Astrocyte (in vitro differentiated cells and primary cell): ENCODE data around the gene JAZF1. TPM values are rescaled to one million over a fixed set of nuclear protein-coding genes. Genes with fewer than 3 reads are reported as not detected.
A peak's percentile ranks its signal among the peaks of the same experiment; 100 is the strongest.

Source experiments
- DNase-seq: peaks from one replicate; pipeline ENCODE4 v3.0.0-alpha.2; 2010; ENCODE audit warnings: low read depth
- FAIRE-seq: peaks from 2 replicates; lab custom pipeline; 2011; peaks lifted over from hg19 to GRCh38; lab: Jason Lieb, UNC
- H2AFZ ChIP-seq: 2 replicates; pipeline ENCODE4 v1.6.0; 2012; ENCODE audit warnings: low read depth, low read length, inconsistent platforms
- H3K27ac ChIP-seq: 2 replicates; pipeline ENCODE4 v1.5.1; 2011; ENCODE audit warnings: low read depth, low read length, inconsistent platforms
- H3K27me3 ChIP-seq: 2 replicates; pipeline ENCODE4 v1.6.0; 2011; ENCODE audit warnings: low read length, inconsistent platforms; ENCODE audit not compliant: insufficient read depth
- H3K36me3 ChIP-seq: 2 replicates; pipeline ENCODE4 v1.5.1; 2011; ENCODE audit warnings: low read length, inconsistent platforms; ENCODE audit not compliant: insufficient read depth
- H3K4me1 ChIP-seq: 2 replicates; pipeline ENCODE4 v1.5.1; 2011; ENCODE audit warnings: low read length, inconsistent platforms; ENCODE audit not compliant: insufficient read depth
- H3K4me2 ChIP-seq: 2 replicates; pipeline ENCODE4 v1.6.0; 2012; ENCODE audit warnings: low read length, inconsistent platforms
- H3K4me3 ChIP-seq: 2 replicates; pipeline ENCODE4 v1.5.1; 2011; ENCODE audit warnings: low read depth, mild to moderate bottlenecking, low read length, inconsistent platforms; ENCODE audit not compliant: insufficient read depth
- H3K79me2 ChIP-seq: 2 replicates; pipeline ENCODE4 v1.6.0; 2012; ENCODE audit warnings: mild to moderate bottlenecking, low read length, inconsistent platforms; ENCODE audit not compliant: insufficient read depth
- H3K9ac ChIP-seq: 2 replicates; pipeline ENCODE4 v1.6.0; 2012; ENCODE audit warnings: mild to moderate bottlenecking, low read length, inconsistent platforms
- H3K9me3 ChIP-seq: 2 replicates; pipeline ENCODE4 v1.5.1; 2012; ENCODE audit warnings: low read depth, mild to moderate bottlenecking, low read length, inconsistent platforms; ENCODE audit not compliant: insufficient read depth
- H4K20me1 ChIP-seq: 2 replicates; pipeline ENCODE4 v1.6.0; 2012; ENCODE audit warnings: low read length, inconsistent platforms; ENCODE audit not compliant: insufficient read depth
- H3K27ac Mint-ChIP-seq: one replicate; pipeline ENCODE4 v1.8.0; 2021; ENCODE audit warnings: mild to moderate bottlenecking, mixed read lengths; ENCODE audit not compliant: unreplicated experiment
- H3K27me3 Mint-ChIP-seq: one replicate; pipeline ENCODE4 v1.8.0; 2021; ENCODE audit warnings: low read depth, mixed read lengths; ENCODE audit not compliant: unreplicated experiment
- H3K36me3 Mint-ChIP-seq: one replicate; pipeline ENCODE4 v1.8.0; 2021; ENCODE audit warnings: low read depth, mixed read lengths; ENCODE audit not compliant: unreplicated experiment
- H3K4me1 Mint-ChIP-seq: one replicate; pipeline ENCODE4 v1.8.0; 2021; ENCODE audit warnings: low read depth, mixed read lengths; ENCODE audit not compliant: unreplicated experiment
- H3K4me3 Mint-ChIP-seq: one replicate; pipeline ENCODE4 v1.8.0; 2021; ENCODE audit warnings: mild to moderate bottlenecking, moderate library complexity, mixed read lengths; ENCODE audit not compliant: unreplicated experiment
- H3K9me3 Mint-ChIP-seq: one replicate; pipeline ENCODE4 v1.8.0; 2021; ENCODE audit warnings: mild to moderate bottlenecking, mixed read lengths; ENCODE audit not compliant: unreplicated experiment
- CTCF ChIP-seq: IDR thresholded peaks from 2 replicates; pipeline ENCODE4 v1.5.1; 2011; ENCODE audit warnings: low read depth, mild to moderate bottlenecking, inconsistent platforms, low read length, moderate library complexity; ENCODE audit not compliant: insufficient read depth
- EZH2 ChIP-seq: IDR thresholded peaks from 2 replicates; pipeline ENCODE4 v1.6.1; 2012; ENCODE audit warnings: mild to moderate bottlenecking, low read length, inconsistent platforms; ENCODE audit not compliant: insufficient read depth
- total RNA-seq: library from RNA; stranded (reverse); gene quantifications from 2 replicates; pipeline ENCODE4 v1.2.1, GENCODE V29; 2021

JAZF1 gene
- total RNA-seq, 1 donor from 2014 or later: 20.1 TPM

GRCh38 chr7:28128608-28129007, 52.0 kb downstream of the JAZF1 start:
- H3K9ac ChIP-seq: no peak overlapping the region
- peaks cover 21% of the 10 kb centered on the region for H3K79me2 ChIP-seq
- peak overlapping the region; percentile 33 for H3K4me2 ChIP-seq
- H3K27ac ChIP-seq: no peak overlapping the region
- H3K27me3 ChIP-seq: no peaks in the 10 kb centered on the region
- H3K4me3 Mint-ChIP-seq: no peak overlapping the region
- H2AFZ ChIP-seq: no peak overlapping the region
- H3K36me3 ChIP-seq: no peaks in the 10 kb centered on the region
- no peak for TF ChIP-seq CTCF
- no peak overlapping the region for H3K27ac Mint-ChIP-seq
- peaks cover 42% of the 10 kb centered on the region for H4K20me1 ChIP-seq
- peaks cover 16% of the 10 kb centered on the region for H3K4me1 Mint-ChIP-seq
- H3K4me1 ChIP-seq: peaks cover 5% of the 10 kb centered on the region
- H3K27me3 Mint-ChIP-seq: no peaks in the 10 kb centered on the region
- H3K9me3 ChIP-seq: no peaks in the 10 kb centered on the region
- H3K36me3 Mint-ChIP-seq: peaks cover 5% of the 10 kb centered on the region
- H3K9me3 Mint-ChIP-seq: no peaks in the 10 kb centered on the region
- DNase-seq (peak; percentile 87), FAIRE-seq (no peak)
- H3K4me3 ChIP-seq: no peak overlapping the region

- no peak for FAIRE-seq
These were observed 54.1 kb downstream of the JAZF1 start for GRCh38 chr7:28126410-28127041.

More at GRCh38 chr7:28126410-28127041, 54.1 kb downstream of the JAZF1 start:
- Histone ChIP-seq H3K27ac (no peak overlapping the region), H3K36me3 (no peaks in the 10 kb centered on the region), H3K4me2 (no peak overlapping the region), H3K4me1 (no peaks in the 10 kb centered on the region), H3K4me3 (no peak overlapping the region), H3K9ac (no peak overlapping the region), H3K79me2 (peaks cover 25% of the 10 kb centered on the region), H3K9me3 (no peaks in the 10 kb centered on the region), H2AFZ (no peak overlapping the region), H3K27me3 (no peaks in the 10 kb centered on the region), H4K20me1 (peaks cover 49% of the 10 kb centered on the region)
- Mint-ChIP-seq H3K27me3 (no peaks in the 10 kb centered on the region), H3K36me3 (peaks cover 5% of the 10 kb centered on the region), H3K4me1 (peaks cover 9% of the 10 kb centered on the region), H3K9me3 (no peaks in the 10 kb centered on the region), H3K4me3 (no peak overlapping the region), H3K27ac (no peak overlapping the region)
- TF ChIP-seq EZH2 (no peak), CTCF (no peak)
- DNase-seq: no peak
